HG02610 (cell line): ENCODE data around the gene POGZ.

Experiments
- ATAC-seq: cut with Tn5 transposase; IDR thresholded peaks from one replicate; pipeline ENCODE4 v1.9.1; 2021; ENCODE audit warnings: mild to moderate bottlenecking, moderate library complexity; ENCODE audit not compliant: unreplicated experiment

POGZ gene

DNA sequence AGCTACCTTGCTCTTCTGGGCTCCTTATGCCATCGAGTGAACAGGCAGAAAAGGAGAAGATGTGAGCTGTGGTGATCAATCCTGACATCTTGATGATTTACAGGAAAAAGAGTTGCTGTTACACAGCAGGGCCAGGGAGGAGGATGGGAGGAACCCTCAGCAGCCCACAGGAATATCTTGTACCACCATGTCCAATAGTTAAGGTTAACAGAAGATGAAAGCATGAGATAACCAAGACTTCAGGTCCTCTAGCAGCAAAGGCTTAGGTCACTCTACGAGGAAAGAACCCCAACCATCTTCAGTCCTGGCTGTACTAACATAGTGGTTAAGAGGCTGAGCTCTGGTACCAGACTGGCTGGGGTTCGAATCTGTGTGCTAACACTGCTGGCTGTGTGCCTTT lies 74.7 kb downstream of the POGZ start:
- no peak for ATAC-seq

DNA sequence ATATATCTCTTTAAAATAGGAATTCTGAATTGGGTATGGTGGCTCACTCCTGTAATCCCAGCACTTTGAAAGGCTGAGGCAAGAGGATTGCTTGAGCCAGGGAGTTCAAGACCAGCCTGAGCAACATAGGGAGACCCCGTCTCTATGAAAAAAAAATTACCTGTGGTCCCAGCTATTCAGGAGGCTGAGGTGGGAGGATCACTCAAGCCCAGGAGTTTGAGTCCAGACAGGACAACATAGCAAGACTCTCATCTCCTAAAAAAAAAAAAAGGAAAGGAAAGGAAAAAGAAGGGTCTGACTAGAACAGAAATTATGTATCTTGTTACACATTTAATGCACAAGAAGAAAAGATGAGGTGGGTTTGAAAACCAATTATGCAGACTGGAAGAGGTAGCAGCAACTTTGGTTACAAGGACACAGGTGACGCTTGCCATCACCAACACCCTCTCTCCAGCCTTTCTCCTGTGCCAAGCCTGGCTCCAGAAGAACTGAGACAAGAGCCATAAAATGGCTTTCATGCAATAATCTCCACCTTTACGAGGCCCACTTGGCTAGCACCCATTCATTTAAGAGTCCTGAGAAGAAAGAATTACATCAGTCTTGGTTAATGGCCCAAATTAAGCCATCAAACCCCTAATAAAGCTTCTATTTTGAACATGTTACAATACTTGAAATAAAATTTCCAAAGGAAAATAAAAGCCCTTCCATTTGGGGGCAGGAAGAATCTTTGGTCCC lies 82.0 kb downstream of the POGZ start:
- no peak for ATAC-seq

DNA sequence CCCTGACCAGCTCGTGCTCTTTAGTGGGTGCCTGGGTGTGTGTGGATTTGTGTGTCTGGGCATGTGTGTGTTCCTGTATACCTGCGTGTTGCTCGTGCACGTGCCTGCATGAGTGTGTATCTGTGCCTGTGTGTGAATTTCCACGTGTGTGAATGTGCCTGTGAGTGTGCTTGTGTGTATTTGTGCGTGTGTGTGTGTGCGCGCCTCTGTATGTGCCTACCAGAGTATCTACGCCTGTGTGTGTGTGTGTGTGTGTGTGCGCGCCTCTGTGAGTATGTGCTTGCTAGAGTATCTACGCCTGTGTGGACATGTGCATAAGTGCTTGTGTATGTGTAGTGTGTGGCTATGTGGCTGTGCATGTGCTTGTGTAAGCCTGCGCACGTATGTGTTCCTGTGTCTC lies 86.1 kb downstream of the POGZ start:
- ATAC-seq, result no peak

DNA sequence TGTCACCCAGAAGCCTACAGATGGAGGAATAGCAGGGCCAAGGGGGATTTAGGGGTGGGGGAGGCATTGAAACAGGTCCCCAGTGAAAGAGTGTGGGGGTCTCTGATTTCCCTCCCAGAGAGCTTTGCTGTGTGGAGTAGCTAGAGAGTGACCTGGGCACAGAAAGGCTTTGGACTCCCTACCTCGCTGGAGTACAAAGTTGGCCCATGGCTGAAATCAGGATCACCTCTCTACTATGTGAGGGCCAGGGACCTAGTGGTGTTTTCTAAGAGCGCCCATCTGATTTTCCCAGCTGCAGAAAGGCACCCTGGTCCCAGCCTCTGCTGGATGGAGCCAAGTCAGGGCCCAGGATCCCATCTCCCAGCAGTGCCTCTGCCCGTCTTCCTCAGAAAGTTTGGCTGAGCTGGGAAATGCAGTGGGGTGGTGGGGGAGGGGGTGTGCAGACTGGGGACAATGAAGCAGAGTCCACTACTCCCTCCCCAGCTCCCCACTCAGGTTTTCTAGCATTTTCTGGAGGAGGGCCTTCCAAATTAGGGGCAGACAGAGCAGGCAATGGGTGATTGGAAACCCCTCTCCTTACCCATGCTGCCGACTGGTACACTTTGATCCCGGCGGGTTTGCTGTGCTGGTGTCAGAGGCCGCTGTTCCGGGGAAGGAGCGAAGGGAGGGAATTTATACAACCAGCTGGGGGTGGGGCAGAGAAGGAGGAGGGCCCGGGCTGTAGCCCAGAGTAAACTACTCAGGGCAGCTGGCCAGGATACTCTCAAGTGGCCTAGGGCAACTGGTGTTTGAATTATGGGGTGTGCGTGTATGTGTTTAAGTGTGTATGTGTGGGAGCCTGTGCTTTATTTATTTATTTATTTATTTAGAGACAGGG lies 87.0 kb downstream of the POGZ start, which contains the start of gene SELENBP1:
SELENBP1 (minus strand) TSS at position 648 of the 877 bp plus-strand sequence; CDS start at position 584, 64 bp downstream.
- no peak for ATAC-seq

DNA sequence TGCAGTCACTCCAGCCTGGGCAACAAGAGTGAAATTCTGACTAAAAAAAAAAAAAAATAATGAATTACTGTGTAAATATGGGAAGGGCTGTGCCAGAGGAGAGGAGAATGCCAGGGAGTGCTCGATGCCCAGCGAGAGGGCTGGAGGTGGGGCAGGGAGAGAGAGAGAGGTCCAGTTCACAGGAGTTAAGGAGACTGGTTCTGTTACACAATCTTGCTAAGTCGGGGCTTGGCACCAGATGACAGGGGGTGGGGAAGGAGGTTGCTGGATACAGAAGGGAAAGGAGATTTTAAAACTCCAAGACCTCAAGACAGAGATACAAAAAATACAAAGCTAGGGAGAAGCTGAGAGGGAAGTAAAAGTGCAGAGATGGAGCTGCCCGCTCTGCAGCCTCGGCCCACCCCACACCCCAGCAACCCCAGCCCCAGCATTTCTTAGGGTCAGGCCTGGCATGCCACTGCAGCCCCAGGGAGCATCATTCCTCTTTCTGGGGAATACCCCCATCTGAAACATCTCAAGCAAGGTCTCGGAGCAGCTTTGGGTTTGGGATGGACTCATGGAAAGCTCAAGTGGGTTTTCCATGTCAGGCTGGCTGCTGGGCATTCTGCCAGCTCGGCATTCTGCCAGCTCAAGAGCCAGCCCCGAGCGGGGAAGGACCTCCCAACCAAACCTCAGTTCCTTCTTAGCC lies 87.8 kb downstream of the POGZ start:
- no peak for ATAC-seq

DNA sequence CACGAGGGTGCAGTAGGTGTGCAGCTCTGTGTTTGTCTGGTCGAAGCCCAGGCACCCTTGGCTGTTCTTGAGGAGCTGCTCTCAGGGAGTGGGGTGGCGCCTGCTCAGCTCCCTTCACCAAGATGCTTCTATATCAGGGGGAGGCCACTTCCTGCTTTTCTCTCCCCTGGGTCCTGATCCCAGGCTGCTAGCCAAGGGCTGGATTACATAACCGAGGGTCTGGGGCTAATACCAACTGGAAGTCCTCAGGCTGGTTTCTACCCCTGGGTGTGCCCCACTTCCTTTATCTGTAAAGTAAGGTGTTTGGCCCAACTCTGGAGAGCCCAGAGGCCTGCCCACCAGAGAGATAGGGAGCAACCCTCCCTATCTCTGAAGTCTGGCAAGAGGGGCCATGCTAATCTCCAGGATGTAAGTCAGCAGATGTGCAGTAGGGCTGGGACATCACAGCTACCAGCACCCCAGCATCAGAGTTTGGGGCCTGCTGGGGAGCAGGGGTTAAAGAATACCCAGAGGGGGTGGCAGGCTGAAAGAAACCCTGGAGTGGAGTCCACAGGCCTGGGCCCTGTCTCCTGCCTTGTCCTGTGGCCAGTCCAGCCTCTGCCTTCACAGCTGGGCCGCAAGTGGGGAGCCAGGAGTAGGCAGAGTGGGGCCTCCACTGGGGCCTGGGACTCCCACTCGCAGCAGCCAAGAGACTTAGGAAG lies 88.9 kb downstream of the POGZ start:
- ATAC-seq, result no peak

DNA sequence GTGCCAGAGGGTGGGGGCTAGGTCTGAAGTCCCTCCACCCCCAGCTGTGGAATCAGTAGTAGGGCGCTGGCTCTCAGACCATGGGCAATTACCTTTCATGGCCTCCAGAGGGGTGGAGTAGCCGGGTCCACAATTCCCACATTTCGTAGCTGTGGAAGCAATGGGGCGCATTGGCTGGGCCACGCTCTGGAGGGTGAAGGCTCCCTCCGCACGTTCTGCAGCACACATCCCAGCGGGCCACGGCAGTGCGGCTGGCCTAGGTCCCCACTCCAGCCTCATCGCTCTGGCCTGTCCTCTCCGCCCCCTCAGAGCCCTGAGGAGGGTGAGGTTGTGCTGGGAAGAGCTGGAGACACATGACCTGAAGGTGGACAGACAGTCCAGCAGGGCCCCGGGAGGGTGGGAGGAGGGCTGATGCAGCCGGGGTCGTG lies 89.7 kb downstream of the POGZ start:
- no peak for ATAC-seq

DNA sequence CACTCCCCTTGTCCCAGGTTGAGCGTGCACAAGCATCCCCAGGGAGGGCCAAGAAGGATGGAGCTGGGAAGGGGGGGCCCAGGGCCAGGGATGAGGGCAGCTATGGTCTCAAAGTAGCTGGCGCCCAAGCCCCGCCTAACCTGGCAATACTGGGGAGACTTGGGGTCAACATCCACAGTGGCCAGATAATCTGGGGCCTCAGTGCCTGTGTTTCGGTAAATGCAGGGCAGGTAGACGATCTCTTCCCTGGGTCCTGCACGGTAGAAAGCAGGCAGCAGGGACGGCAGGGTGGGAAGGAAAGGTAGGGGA lies 90.0 kb downstream of the POGZ start:
- no peak for ATAC-seq

DNA sequence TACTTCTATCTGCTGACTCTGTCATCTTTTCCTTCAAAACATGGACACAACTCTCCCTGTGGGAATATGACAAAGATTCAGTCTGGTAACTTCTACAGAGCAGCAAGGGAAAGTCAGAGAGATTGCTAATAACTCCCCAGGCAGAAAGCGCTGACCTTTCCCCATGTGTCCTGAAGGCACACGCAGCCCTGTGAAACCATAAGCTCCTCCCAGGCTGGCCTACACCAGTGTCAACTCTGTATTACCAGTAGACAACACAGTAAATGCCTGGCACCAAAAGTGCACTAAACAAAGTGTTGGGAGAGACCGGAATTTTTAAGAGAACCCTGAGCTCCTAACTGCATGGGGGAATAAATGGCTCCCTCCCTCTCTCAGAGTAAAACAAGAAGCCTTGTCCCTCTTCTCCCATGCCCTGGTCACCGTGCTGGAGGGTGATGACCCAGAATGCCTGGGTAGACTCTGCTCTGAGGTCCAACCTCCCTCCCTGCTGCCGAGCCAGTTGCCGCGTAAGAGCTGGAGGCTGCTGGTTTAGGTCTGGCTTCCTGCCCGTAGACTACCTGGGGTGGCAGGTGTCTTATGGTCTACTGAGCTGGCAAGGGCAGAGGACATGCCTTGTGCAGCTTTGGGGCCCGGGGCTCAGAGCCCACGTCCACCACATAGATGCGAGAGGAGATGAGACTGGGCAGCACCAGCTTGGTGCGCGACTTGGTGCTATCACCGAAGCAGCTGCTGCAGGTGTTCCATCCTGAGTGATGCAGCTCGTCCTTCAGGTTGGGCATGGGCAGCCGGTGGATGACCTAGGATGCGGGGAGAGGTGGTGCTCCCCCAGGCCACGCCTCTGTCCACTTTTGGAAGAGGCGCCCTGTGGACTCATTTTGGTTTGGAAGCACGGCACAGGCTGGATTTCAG lies 90.6 kb downstream of the POGZ start:
- no peak for ATAC-seq

DNA sequence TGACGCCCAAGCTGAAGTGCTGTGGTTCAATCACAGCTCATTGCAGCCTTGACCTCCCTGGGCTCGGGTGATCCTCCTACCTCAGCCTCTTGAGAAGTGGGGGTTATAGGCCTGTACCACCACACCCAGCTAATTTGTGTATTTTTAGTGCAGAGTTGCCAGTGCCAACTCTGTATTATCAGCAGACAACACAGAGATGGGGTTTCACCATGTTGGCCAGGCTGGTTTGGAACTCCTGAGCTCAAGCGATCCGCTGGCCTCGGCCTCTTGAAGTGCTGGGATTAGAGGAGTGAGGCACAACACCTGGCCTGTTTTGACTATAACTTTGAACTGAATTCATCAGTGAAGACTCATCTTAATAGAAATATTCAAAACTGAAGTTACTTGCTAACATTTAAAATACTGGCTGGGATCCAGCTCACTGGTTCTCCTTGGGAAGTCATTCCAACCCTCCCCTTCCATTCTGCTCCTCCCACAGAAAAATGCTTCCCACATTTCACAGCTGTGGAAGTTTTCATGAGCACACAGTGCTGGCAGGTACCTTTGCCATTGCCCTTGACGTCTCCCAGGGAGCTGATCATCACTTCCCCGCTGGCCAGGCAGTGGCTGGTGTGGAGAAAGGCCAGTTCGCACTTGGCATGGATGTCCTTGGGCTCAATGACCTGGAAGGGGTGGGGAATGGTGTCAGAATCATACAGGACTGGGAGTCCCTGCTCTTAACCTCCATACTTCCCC lies 91.5 kb downstream of the POGZ start:
- no peak for ATAC-seq

DNA sequence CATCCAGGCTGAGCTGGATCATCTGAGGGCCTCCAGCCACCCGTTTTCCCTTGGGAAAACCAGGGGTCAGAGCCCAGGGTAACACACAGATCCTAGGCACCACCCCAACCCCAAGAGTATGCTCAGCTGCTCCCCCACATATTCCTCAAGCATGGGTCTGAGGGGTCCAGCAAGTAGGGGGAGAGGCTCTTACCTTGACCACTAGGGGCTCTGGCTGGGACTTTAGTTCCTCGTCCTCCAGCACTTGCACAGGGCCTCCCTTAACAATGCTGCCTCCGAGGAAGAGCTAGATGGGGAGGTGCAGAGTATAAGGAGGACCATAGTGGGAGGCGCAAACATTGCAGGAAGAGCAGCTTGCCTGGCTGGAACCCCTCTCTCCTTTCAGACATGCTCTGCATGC lies 94.3 kb downstream of the POGZ start:
- no peak for ATAC-seq

DNA sequence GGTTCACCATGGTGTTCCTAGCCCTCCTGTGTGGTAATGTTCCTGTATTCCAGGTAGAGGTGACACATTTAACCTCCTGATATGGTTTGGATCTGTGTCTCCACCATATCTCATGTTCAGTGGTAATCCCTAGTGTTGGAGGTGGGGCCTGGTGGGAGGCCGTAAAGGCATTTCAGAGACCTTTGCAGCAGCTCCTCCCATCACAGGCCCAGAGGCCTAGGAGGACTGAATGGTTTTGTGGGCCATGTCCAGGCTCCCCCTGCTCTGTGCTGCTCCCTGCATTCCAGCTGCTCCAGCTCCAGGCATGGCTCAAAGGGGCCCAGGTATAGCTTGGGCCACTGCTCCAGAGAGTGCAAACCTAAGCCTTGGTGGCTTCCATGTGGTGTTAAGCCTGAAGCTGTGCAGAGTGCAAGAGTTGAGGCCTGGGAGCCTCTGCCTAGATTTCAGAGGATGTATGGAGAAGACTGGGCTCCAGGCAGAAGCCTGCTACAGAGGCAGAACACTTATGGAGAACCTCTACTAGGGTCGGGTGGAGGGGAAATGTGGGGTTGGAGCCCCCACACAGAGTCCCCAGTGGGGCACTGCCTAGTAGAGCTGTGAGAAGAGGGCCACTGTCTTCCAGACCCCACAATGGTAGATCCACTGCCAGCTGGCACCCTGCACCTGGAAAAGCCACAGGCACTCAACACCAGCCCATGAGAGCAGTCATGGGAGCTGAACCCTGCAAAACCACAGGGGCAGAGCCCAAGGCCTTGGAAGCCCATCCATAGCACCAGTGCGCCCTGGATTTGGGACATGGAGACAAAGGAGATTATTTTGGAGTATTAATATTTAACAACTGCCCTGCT lies 96.8 kb downstream of the POGZ start:
- ATAC-seq, result no peak

DNA sequence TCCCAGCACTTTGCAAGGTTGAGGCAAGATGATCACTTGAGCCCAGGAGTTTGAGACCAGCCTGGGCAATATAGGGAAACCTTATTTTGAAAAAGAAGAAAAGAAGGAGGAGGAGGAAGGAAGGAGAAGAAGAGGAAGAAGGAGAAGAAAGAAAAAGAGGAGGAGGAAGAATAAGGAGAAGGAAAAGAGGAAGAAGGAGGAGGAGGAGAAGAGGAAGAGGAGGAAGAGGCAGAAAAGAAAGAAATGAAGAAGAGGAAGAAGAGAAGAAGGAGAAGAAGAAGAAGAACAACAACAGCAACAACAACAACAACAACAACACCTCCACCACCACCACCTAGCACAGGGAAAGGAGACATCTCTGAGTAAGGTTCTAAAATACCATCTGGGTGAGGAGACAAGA lies 97.4 kb downstream of the POGZ start:
- ATAC-seq, result no peak

DNA sequence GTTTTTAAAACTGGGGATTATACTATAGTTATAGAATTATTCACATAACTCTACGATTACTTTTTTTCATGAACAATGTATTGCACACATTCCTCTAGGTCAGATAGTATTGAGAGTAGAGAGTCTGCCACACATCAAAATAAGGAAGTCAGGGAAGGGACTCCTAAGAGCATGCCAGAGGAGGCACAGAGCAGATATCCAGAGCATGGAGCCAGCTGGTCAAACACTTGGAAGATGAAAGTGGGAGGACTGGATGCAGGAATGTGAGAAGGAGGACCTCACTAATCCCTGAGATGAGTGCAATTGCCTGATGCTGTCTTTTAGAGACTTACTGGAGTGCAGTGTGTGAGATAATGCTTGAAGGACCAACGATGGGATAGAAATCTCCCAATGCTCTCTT lies 102.6 kb downstream of the POGZ start:
- ATAC-seq, result no peak
